HepG2 (cell line): ENCODE measurements around the gene NDUFB3. TPM values are rescaled to one million over a fixed set of nuclear protein-coding genes. Genes with fewer than 3 reads are reported as not detected.

Experiments used
- ATAC-seq: fragments of 200-7000 bp; cut with Tn5 transposase; 3 replicates; pipeline ENCODE4 v1.9.1; 2020; ENCODE audit warnings: mild to moderate bottlenecking, moderate library complexity
- BruUV-seq: library from RNA; stranded (reverse); fragments of 400-500 nt; replicated peaks from 2 replicates; lab custom pipeline; 2021; lab: Mats Ljungman, UMichigan
- CTCF ChIA-PET: fragments of 300-600 bp; formaldehyde crosslinking; extraction: SDS; loops from one replicate; lab custom pipeline; 2021; ENCODE audit warnings: low total read pairs, inconsistent platforms, low intra/inter-chr PET ratio; lab: Yijun Ruan, JAX
- POLR2A ChIA-PET: fragments of 350-600 bp; sonication (Branson Sonifier 250); formaldehyde crosslinking; loops from one replicate; lab custom pipeline; 2020; ENCODE audit warnings: antibody characterized with exemption, inconsistent platforms; lab: Yijun Ruan, JAX
- DNase-seq: peaks from one replicate; pipeline ENCODE4 v3.0.0-alpha.2; 2015; ENCODE audit warnings: low spot score
- FAIRE-seq: peaks from 3 replicates; lab custom pipeline; 2011; peaks lifted over from hg19 to GRCh38; lab: Jason Lieb, UNC
- H2AFZ ChIP-seq: one replicate; pipeline ENCODE4 v1.6.1; 2011; ENCODE audit warnings: low read length, inconsistent platforms
- H3K27ac ChIP-seq: fragments of 300-600 bp; 3 replicates; pipeline ENCODE4 v1.8.0; 2011; ENCODE audit warnings: mixed run types, mild to moderate bottlenecking, mixed read lengths, low read length, inconsistent platforms; ENCODE audit not compliant: insufficient read depth; ENCODE audit errors: extremely low read length
- H3K27me3 ChIP-seq, 2 experiments: fragments of 200-600 bp in 1 of 2; 2 replicates in 1 of 2; 3 replicates in 1 of 2; pipeline versions ENCODE4 v1.6.0 to v1.8.0; 2011; ENCODE audit warnings: low read length in 2 of 2, mild to moderate bottlenecking in 2 of 2, moderate library complexity in 2 of 2, inconsistent platforms in 1 of 2; ENCODE audit not compliant: insufficient read depth in 2 of 2, control insufficient read depth in 1 of 2
- H3K36me3 ChIP-seq, 2 experiments: fragments of 200-600 bp in 1 of 2; replicated peaks in 1 of 2; 2 replicates in 1 of 2; 3 replicates in 1 of 2; pipeline versions ENCODE4 v1.5.1 to v1.8.0; 2011; ENCODE audit warnings: low read length in 2 of 2, inconsistent platforms in 1 of 2; ENCODE audit not compliant: insufficient read depth in 2 of 2, control insufficient read depth in 1 of 2
- H3K4me1 ChIP-seq: 2 replicates; pipeline ENCODE4 v1.5.1; 2012; ENCODE audit warnings: low read length, inconsistent platforms; ENCODE audit not compliant: insufficient read depth
- H3K4me2 ChIP-seq: 2 replicates; pipeline ENCODE4 v1.6.0; 2011; ENCODE audit warnings: low read depth, low read length, inconsistent platforms
- H3K4me3 ChIP-seq, 3 experiments: fragments of 200-600 bp in 1 of 3; sonication (generic), shearing (Covaris generic) in 1 of 3; replicated peaks in 1 of 3; 2 replicates each; pipeline ENCODE4 v1.5.1; 2011 to 2016; ENCODE audit warnings: low read length in 3 of 3, inconsistent platforms in 2 of 3, low read depth in 2 of 3, mild to moderate bottlenecking in 2 of 3, control low read depth in 1 of 3, mixed read lengths in 1 of 3; ENCODE audit not compliant: insufficient read depth in 1 of 3
- H3K79me2 ChIP-seq: one replicate; pipeline ENCODE4 v1.6.1; 2011; ENCODE audit warnings: low read length, inconsistent platforms; ENCODE audit not compliant: insufficient read depth
- H3K9ac ChIP-seq: 2 replicates; pipeline ENCODE4 v1.6.0; 2011; ENCODE audit warnings: mild to moderate bottlenecking, low read depth, low read length, inconsistent platforms; ENCODE audit not compliant: insufficient read depth
- H3K9me3 ChIP-seq: 2 replicates; pipeline ENCODE4 v1.5.1; 2012; ENCODE audit warnings: mild to moderate bottlenecking, low read length
- H4K20me1 ChIP-seq: 2 replicates; pipeline ENCODE4 v1.6.0; 2011; ENCODE audit warnings: inconsistent platforms, mild to moderate bottlenecking, low read length, moderate library complexity; ENCODE audit not compliant: insufficient read depth
- HNF4A ChIP-seq: sonication (generic); formaldehyde crosslinking; IDR thresholded peaks from 2 replicates; pipeline ENCODE4 v1.4.0; 2020; ENCODE audit warnings: missing genetic modification reagents
- MYPOP ChIP-seq: sonication (generic); formaldehyde crosslinking; IDR thresholded peaks from 2 replicates; pipeline ENCODE4 v1.8.1; 2023; ENCODE audit warnings: mild to moderate bottlenecking, moderate library complexity, missing genetic modification reagents
- NCOA5 ChIP-seq: sonication (generic); formaldehyde crosslinking; IDR thresholded peaks from 2 replicates; pipeline ENCODE4 v1.4.0; 2020; ENCODE audit warnings: missing genetic modification reagents
- NFE2L2 ChIP-seq: fragments of 150-350 bp; IDR thresholded peaks from 2 replicates; pipeline ENCODE4 v1.6.1; 2014; ENCODE audit warnings: low read length
- NR1H2 ChIP-seq: sonication (generic); formaldehyde crosslinking; IDR thresholded peaks from 2 replicates; pipeline ENCODE4 v1.8.1; 2022; ENCODE audit warnings: low read depth, missing genetic modification reagents, borderline replicate concordance
- SMAD3 ChIP-seq: sonication (generic); formaldehyde crosslinking; IDR thresholded peaks from 2 replicates; pipeline ENCODE4 v1.4.0; 2020; ENCODE audit warnings: missing genetic modification reagents
- TRIM22 ChIP-seq: fragments of 450-650 bp; IDR thresholded peaks from 2 replicates; pipeline ENCODE4 v1.6.1; 2017
- ZFAT ChIP-seq: sonication (generic); formaldehyde crosslinking; conservative IDR thresholded peaks from 2 replicates; pipeline ENCODE4 v1.8.1; 2023; ENCODE audit warnings: missing genetic modification reagents, inconsistent platforms
- ZFY ChIP-seq: sonication (generic); formaldehyde crosslinking; IDR thresholded peaks from 2 replicates; pipeline ENCODE4 v1.4.0; 2020; ENCODE audit warnings: missing genetic modification reagents
- ZNF331 ChIP-seq: sonication (generic); formaldehyde crosslinking; IDR thresholded peaks from 2 replicates; pipeline ENCODE4 v1.4.0; 2020; ENCODE audit warnings: missing genetic modification reagents
- ZNF576 ChIP-seq: sonication (generic); formaldehyde crosslinking; IDR thresholded peaks from 2 replicates; pipeline ENCODE4 v1.4.0; 2020; ENCODE audit warnings: mild to moderate bottlenecking, missing genetic modification reagents
- ZNF619 ChIP-seq: sonication (generic); formaldehyde crosslinking; IDR thresholded peaks from 2 replicates; pipeline ENCODE4 v1.4.0; 2020; ENCODE audit warnings: mild to moderate bottlenecking, missing genetic modification reagents
- ZNF740 ChIP-seq: sonication (generic); formaldehyde crosslinking; IDR thresholded peaks from 2 replicates; pipeline ENCODE4 v1.4.0; 2020; ENCODE audit warnings: missing genetic modification reagents
- ZNF768 ChIP-seq: sonication (generic); formaldehyde crosslinking; IDR thresholded peaks from 2 replicates; pipeline ENCODE4 v1.4.0; 2020; ENCODE audit warnings: missing genetic modification reagents
- ZNF788 ChIP-seq: sonication (generic); formaldehyde crosslinking; IDR thresholded peaks from 2 replicates; pipeline ENCODE4 v1.5.0; 2020; ENCODE audit warnings: mild to moderate bottlenecking, missing genetic modification reagents, borderline replicate concordance
- WGBS: methylation state at CpG from one replicate; pipeline ENCODE4 v1.1.6; 2017; ENCODE audit warnings: low lambda C conversion rate; 5-methylcytosine and 5-hydroxymethylcytosine counted together
- in situ Hi-C: cut with HindIII; loops from 2 replicates; pipeline ENCODE4 v1.10.0; 2017; ENCODE audit warnings: low pct_unique_long_range_greater_than_20kb; ENCODE audit not compliant: extremely low pct_ligation_motif_present
- intact Hi-C: fragments of 100-400 bp; cut with micrococcal nuclease; formaldehyde crosslinking; loops from one replicate; pipeline ENCODE4 v1.10.0; 2022; ENCODE audit not compliant: unreplicated experiment
- polyA plus RNA-seq, 8 experiments: library from polyadenylated mRNA; depleted of rRNA in 3 of 8; stranded (reverse) in 7 of 8; unstranded in 1 of 8; fragments of >200 nt; fragmentation: Illumina TruSeq in 4 of 8; extraction: Trizol in 4 of 8; gene quantifications; 2 replicates each; pipeline versions ENCODE4 v1.2.1 to v1.2.3, GENCODE V29; 2011 to 2016; ENCODE audit warnings: low read depth in 4 of 8, missing spikeins in 1 of 8, mixed read lengths in 1 of 8; ENCODE audit not compliant: insufficient read depth in 1 of 8
- total RNA-seq, 5 experiments: library from RNA; depleted of rRNA; stranded (reverse); fragments of >200 nt; fragmentation: Illumina TruSeq; extraction: Trizol; gene quantifications; 2 replicates each; pipeline ENCODE4 v1.2.3, GENCODE V29; 2016; ENCODE audit warnings: low read depth in 1 of 5
- TF ChIP-seq, protein P1 (sequence below): sonication (generic); formaldehyde crosslinking; IDR thresholded peaks from 2 replicates; pipeline ENCODE4 v1.5.0; 2020; ENCODE audit warnings: missing genetic modification reagents
- TF ChIP-seq, protein P2 (sequence below): IDR thresholded peaks from 2 replicates; pipeline ENCODE4 v1.6.1; 2012; ENCODE audit warnings: low read length, improper control_type of control experiment
- TF ChIP-seq, protein P3 (sequence below): sonication (generic); formaldehyde crosslinking; IDR thresholded peaks from 2 replicates; pipeline ENCODE4 v1.5.0; 2020; ENCODE audit warnings: mild to moderate bottlenecking, missing genetic modification reagents

The NDUFB3 gene
- total and polyA plus RNA-seq, 2 of the 13 experiments (the other 11 are each of a cell fraction or from before 2014, with no cell fraction given), result 50.7 to 159 TPM

- Histone ChIP-seq H3K79me2 (no peaks in the 10 kb centered on the region), H3K36me3 (no peaks in the 10 kb centered on the region), H2AFZ (no peak overlapping the region), H3K27me3 (no peaks in the 10 kb centered on the region), H4K20me1 (no peaks in the 10 kb centered on the region), H3K4me3 (no peak overlapping the region), H3K27ac (no peak overlapping the region), H3K9ac (no peak overlapping the region), H3K4me2 (no peak overlapping the region), H3K4me1 (peaks cover 28% of the 10 kb centered on the region), H3K9me3 (no peaks in the 10 kb centered on the region)
- in situ Hi-C loops, result no loop called here
- WGBS, result 77% methylated on average over 2 of the region's 2 CpGs
- no TSS peak for BruUV-seq
- DNase-seq, result peak; percentile 77
- ChIA-PET POLR2A (interaction anchor here (0.8 to 1.6 kb wide), 2 partner anchors 9 to 11 kb away, joined by 4 to 11 read pairs; partner anchors contain the start of gene CFLAR), CTCF (no interaction called here)
- FAIRE-seq, result no peak
- intact Hi-C loops, result no loop called here
- ATAC-seq, result peak; percentile 75
- TF ChIP-seq, protein P1, sequence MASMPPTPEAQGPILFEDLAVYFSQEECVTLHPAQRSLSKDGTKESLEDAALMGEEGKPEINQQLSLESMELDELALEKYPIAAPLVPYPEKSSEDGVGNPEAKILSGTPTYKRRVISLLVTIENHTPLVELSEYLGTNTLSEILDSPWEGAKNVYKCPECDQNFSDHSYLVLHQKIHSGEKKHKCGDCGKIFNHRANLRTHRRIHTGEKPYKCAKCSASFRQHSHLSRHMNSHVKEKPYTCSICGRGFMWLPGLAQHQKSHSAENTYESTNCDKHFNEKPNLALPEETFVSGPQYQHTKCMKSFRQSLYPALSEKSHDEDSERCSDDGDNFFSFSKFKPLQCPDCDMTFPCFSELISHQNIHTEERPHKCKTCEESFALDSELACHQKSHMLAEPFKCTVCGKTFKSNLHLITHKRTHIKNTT (CRISPR knock-in tag), result no peak
- TF ChIP-seq ZNF768 (CRISPR knock-in tag) (no peak), ZFAT (CRISPR knock-in tag) (no peak), NFE2L2 (no peak), TRIM22 (no peak), ZNF788 (CRISPR knock-in tag) (no peak), NR1H2 (CRISPR knock-in tag) (no peak), ZNF740 (CRISPR knock-in tag) (no peak), SMAD3 (CRISPR knock-in tag) (no peak), ZNF576 (CRISPR knock-in tag) (no peak), ZNF331 (no peak), ZNF619 (CRISPR knock-in tag) (no peak), ZFY (CRISPR knock-in tag) (no peak), MYPOP (no peak), NCOA5 (CRISPR knock-in tag) (no peak), HNF4A (CRISPR knock-in tag) (no peak)
- TF ChIP-seq, protein P2, sequence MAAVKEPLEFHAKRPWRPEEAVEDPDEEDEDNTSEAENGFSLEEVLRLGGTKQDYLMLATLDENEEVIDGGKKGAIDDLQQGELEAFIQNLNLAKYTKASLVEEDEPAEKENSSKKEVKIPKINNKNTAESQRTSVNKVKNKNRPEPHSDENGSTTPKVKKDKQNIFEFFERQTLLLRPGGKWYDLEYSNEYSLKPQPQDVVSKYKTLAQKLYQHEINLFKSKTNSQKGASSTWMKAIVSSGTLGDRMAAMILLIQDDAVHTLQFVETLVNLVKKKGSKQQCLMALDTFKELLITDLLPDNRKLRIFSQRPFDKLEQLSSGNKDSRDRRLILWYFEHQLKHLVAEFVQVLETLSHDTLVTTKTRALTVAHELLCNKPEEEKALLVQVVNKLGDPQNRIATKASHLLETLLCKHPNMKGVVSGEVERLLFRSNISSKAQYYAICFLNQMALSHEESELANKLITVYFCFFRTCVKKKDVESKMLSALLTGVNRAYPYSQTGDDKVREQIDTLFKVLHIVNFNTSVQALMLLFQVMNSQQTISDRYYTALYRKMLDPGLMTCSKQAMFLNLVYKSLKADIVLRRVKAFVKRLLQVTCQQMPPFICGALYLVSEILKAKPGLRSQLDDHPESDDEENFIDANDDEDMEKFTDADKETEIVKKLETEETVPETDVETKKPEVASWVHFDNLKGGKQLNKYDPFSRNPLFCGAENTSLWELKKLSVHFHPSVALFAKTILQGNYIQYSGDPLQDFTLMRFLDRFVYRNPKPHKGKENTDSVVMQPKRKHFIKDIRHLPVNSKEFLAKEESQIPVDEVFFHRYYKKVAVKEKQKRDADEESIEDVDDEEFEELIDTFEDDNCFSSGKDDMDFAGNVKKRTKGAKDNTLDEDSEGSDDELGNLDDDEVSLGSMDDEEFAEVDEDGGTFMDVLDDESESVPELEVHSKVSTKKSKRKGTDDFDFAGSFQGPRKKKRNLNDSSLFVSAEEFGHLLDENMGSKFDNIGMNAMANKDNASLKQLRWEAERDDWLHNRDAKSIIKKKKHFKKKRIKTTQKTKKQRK, result no peak
- TF ChIP-seq, protein P3, sequence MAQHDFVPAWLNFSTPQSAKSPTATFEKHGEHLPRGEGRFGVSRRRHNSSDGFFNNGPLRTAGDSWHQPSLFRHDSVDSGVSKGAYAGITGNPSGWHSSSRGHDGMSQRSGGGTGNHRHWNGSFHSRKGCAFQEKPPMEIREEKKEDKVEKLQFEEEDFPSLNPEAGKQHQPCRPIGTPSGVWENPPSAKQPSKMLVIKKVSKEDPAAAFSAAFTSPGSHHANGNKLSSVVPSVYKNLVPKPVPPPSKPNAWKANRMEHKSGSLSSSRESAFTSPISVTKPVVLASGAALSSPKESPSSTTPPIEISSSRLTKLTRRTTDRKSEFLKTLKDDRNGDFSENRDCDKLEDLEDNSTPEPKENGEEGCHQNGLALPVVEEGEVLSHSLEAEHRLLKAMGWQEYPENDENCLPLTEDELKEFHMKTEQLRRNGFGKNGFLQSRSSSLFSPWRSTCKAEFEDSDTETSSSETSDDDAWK, result no peak
Measured at GRCh38 chr2:201107624-201108023, 35.8 kb downstream of the NDUFB3 start.
